ENCODE results near the gene OLFML2A.
"Not testable (repeated sequence)": the region's sequence is repeated elsewhere in the genome, so short reads cannot be mapped to it uniquely, and the experiment has no call there.

OLFML2A gene

GRCh38 chr9:124733964-124734740, 42.8 kb upstream of the OLFML2A start:
- Histone ChIP-seq H3K4me1 (ENCODE audit: control insufficient read depth, insufficient read depth, low read length) (peaks cover 6% of the 10 kb centered on the region; the same call in 1 of the 2 replicates), H3K27ac (ENCODE audit: extremely low read depth, low read depth, low read length) (no peak overlapping the region), H3K9me3 (ENCODE audit: control insufficient read depth, insufficient read depth, low read depth, low read length) (no peaks in the 10 kb centered on the region), H3K36me3 (ENCODE audit: control insufficient read depth in 2 of 2, insufficient read depth in 1 of 2, low read length in 2 of 2) (peaks cover 0 to 9% of the 10 kb centered on the region in 2 experiments; a peak in 2 of 3 replicates), H3K4me3 (ENCODE audit: low read depth, low read length) (no peak overlapping the region)
- TF ChIP-seq ZNF585B (tag by site-specific recombination; IDR thresholded peaks at IDR 0.05) (peak; percentile 55), PRDM1 (tag by site-specific recombination; IDR thresholded peaks at IDR 0.05) (peak; percentile 56), ZNF664 (tag by site-specific recombination; IDR thresholded peaks at IDR 0.05) (peak; percentile 86), TRIM28 (IDR thresholded peaks at IDR 0.05; ENCODE audit: borderline replicate concordance, low read length) (no peak)
- CTCF ChIA-PET, result interaction anchor here (0.6 to 1.2 kb wide), 9 partner anchors 9 to 197 kb away, joined by 3 to 6 read pairs (median 3); no protein-coding TSS in a partner anchor
- POLR2A ChIA-PET, result interaction anchor here (0.9 kb wide), 1 partner anchor 26 kb away, joined by 3 read pairs; no protein-coding TSS in a partner anchor

DNA sequence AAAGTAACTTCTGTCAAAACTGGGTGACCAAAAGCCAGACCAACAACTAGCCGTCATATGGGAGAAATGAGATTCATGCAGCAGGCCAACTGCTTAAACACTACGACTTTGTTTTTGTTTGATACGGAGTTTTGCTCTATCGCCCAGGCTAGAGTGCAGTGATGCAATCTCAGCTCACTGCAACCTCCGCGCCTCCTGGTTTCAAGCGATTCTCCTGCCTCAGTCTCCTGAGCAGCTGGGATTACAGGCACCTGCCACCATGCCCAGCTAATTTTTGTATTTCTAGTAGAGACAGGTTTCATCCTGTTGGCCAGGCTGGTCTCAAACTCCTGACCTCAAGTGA, 42.2 kb upstream of the OLFML2A start:
- peak; percentile 73 for TF ChIP-seq ZNF600 (tag by site-specific recombination; IDR thresholded peaks at IDR 0.05)
- TF ChIP-seq, protein P1, sequence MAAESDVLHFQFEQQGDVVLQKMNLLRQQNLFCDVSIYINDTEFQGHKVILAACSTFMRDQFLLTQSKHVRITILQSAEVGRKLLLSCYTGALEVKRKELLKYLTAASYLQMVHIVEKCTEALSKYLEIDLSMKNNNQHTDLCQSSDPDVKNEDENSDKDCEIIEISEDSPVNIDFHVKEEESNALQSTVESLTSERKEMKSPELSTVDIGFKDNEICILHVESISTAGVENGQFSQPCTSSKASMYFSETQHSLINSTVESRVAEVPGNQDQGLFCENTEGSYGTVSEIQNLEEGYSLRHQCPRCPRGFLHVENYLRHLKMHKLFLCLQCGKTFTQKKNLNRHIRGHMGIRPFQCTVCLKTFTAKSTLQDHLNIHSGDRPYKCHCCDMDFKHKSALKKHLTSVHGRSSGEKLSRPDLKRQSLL (tag by site-specific recombination; IDR thresholded peaks at IDR 0.05), result peak; percentile 74; the same call in 1 of the 2 replicates
- POLR2A ChIA-PET, result interaction anchor here (0.9 kb wide), 1 partner anchor 27 kb away, joined by 3 read pairs; no protein-coding TSS in a partner anchor
- not testable (repeated sequence) for H3K36me3 ChIP-seq (ENCODE audit: control insufficient read depth in 2 of 2, insufficient read depth in 1 of 2, low read length in 2 of 2); H3K27ac ChIP-seq (ENCODE audit: extremely low read depth, low read depth, low read length); H3K4me1 ChIP-seq (ENCODE audit: control insufficient read depth, insufficient read depth, low read length); H3K4me3 ChIP-seq (ENCODE audit: low read depth, low read length); H3K9me3 ChIP-seq (ENCODE audit: control insufficient read depth, insufficient read depth, low read depth, low read length)
- CTCF ChIA-PET, result interaction anchor here (0.6 to 0.9 kb wide), 4 partner anchors 8 to 640 kb away, joined by 3 to 6 read pairs (median 3); no protein-coding TSS in a partner anchor

DNA sequence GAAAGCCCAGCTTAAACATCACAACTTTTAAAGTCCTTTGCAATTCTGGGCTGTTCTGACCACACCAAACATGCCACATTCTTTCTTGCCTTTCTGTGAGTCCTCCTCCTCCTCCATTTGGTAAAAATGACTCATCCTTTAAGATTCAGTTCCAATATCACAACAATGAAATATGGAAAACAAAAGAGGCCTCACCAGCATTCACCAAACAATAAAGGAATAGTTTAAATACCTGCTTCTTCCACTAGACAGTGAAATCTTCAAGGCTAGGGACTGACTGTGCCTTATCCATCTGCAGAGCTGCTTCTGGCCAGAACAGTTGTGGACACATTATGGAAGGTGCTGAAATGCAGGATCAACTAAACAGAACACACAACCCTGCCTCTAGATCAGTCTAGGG, 41.8 kb upstream of the OLFML2A start:
- Histone ChIP-seq H3K36me3 (ENCODE audit: control insufficient read depth in 2 of 2, insufficient read depth in 1 of 2, low read length in 2 of 2) (peaks cover 0 to 9% of the 10 kb centered on the region in 2 experiments; a peak in 2 of 3 replicates), H3K4me3 (ENCODE audit: low read depth, low read length) (no peak overlapping the region), H3K9me3 (ENCODE audit: control insufficient read depth, insufficient read depth, low read depth, low read length) (no peaks in the 10 kb centered on the region), H3K27ac (ENCODE audit: extremely low read depth, low read depth, low read length) (no peak overlapping the region), H3K4me1 (ENCODE audit: control insufficient read depth, insufficient read depth, low read length) (peaks cover 6% of the 10 kb centered on the region; the same call in 1 of the 2 replicates)
- 0 out of 2 replicates have a peak, but pooled peaks have one; percentile 17 for TF ChIP-seq PRDM1 (tag by site-specific recombination; IDR thresholded peaks at IDR 0.05)
- TF ChIP-seq ZNF274 (IDR thresholded peaks at IDR 0.05; ENCODE audit: low read length), result no peak
- no peak for TF ChIP-seq ZNF274 (tag by site-specific recombination; IDR thresholded peaks at IDR 0.05; ENCODE audit: borderline replicate concordance)
- TF ChIP-seq, protein P2, sequence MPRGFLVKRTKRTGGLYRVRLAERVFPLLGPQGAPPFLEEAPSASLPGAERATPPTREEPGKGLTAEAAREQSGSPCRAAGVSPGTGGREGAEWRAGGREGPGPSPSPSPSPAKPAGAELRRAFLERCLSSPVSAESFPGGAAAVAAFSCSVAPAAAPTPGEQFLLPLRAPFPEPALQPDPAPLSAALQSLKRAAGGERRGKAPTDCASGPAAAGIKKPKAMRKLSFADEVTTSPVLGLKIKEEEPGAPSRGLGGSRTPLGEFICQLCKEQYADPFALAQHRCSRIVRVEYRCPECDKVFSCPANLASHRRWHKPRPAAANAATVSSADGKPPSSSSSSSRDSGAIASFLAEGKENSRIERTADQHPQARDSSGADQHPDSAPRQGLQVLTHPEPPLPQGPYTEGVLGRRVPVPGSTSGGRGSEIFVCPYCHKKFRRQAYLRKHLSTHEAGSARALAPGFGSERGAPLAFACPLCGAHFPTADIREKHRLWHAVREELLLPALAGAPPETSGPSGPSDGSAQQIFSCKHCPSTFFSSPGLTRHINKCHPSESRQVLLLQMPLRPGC (tag by site-specific recombination; IDR thresholded peaks at IDR 0.05), result no peak
- TF ChIP-seq ZNF596 (tag by site-specific recombination; IDR thresholded peaks at IDR 0.05), result no peak
- CTCF ChIA-PET, result interaction anchor here (0.6 to 1.0 kb wide), 3 partner anchors 20 to 640 kb away, joined by 3 read pairs; no protein-coding TSS in a partner anchor
- POLR2A ChIA-PET, result interaction anchor here (0.9 kb wide), 1 partner anchor 27 kb away, joined by 3 read pairs; no protein-coding TSS in a partner anchor

DNA sequence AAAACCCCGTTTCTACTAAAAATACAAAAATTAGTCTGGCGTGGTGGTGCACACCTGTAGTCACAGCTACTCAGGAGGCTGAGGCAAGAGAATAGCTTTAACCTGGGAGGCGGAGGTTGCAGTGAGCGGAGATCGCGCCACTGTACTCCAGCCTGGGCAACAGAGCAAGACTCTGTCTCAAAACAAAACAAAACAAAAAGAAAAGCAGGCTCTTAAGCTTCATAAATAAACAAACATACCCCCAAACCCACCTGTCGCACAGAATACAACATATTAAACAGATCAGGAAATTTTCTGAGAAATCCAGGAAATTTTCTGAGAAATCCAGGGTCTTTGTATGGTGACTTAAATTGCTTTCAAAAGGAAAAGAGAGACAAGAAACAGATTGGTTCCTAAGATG, 38.9 kb upstream of the OLFML2A start:
- POLR2A ChIA-PET, result not testable (repeated sequence)

More for the DNA sequence above, 38.9 kb upstream of the OLFML2A start:
- H3K4me1 ChIP-seq (ENCODE audit: control insufficient read depth, insufficient read depth, low read length); H3K27ac ChIP-seq (ENCODE audit: extremely low read depth, low read depth, low read length); H3K36me3 ChIP-seq (ENCODE audit: control insufficient read depth in 2 of 2, insufficient read depth in 1 of 2, low read length in 2 of 2); H3K4me3 ChIP-seq (ENCODE audit: low read depth, low read length); H3K9me3 ChIP-seq (ENCODE audit: control insufficient read depth, insufficient read depth, low read depth, low read length): not testable (repeated sequence)
- CTCF ChIA-PET, result interaction anchor here (0.6 to 1.7 kb wide), 3 partner anchors 16 to 611 kb away, joined by 3 to 8 read pairs (median 4); no protein-coding TSS in a partner anchor
- TF ChIP-seq SCRT1 (tag by site-specific recombination; IDR thresholded peaks at IDR 0.05; ENCODE audit: borderline replicate concordance) (peak; percentile 76; the same call in 1 of the 2 replicates), ZNF121 (tag by site-specific recombination; IDR thresholded peaks at IDR 0.05) (peak; percentile 41; the same call in 1 of the 2 replicates), SCRT2 (tag by site-specific recombination; IDR thresholded peaks at IDR 0.05) (peak; percentile 88)

Data from HEK293 (cell line).